ENCODE measurements around the gene ATOX1.

GRCh38 chr5:151735646-151736045 lies 22.8 kb downstream of the ATOX1 start:
- TF ChIP-seq CTCF (IDR thresholded peaks at IDR 0.05) (no peak), POLR2A (IDR thresholded peaks at IDR 0.05) (no peak)

Data from heart left ventricle (tissue), 13 donors.